Calu3 (cell line): ENCODE data around the gene MYO3B. TPM values are rescaled to one million over a fixed set of nuclear protein-coding genes. Genes with fewer than 3 reads are reported as not detected.

ENCODE experiments used
- BruUV-seq: library from RNA; stranded (reverse); fragments of 400-500 nt; replicated peaks from 2 replicates; lab custom pipeline; 2021; lab: Mats Ljungman, UMichigan
- CTCF ChIA-PET: fragments of 300-600 bp; sonication (Branson Sonifier 250); formaldehyde crosslinking; loops from one replicate; lab custom pipeline; 2022; ENCODE audit warnings: antibody characterized with exemption; lab: Charles Lee
- DNase-seq: peaks from one replicate; pipeline ENCODE4 v3.0.0; 2022
- H3K27ac Mint-ChIP-seq: one replicate; pipeline ENCODE4 v1.8.0; 2022; ENCODE audit warnings: mixed read lengths; ENCODE audit not compliant: unreplicated experiment
- H3K27me3 Mint-ChIP-seq: one replicate; pipeline ENCODE4 v1.8.0; 2022; ENCODE audit warnings: mixed read lengths; ENCODE audit not compliant: unreplicated experiment
- H3K36me3 Mint-ChIP-seq: one replicate; pipeline ENCODE4 v1.8.0; 2022; ENCODE audit warnings: mild to moderate bottlenecking, moderate library complexity, mixed read lengths; ENCODE audit not compliant: insufficient read depth, unreplicated experiment
- H3K4me1 Mint-ChIP-seq: one replicate; pipeline ENCODE4 v1.8.0; 2022; ENCODE audit warnings: mild to moderate bottlenecking, low read depth, mixed read lengths; ENCODE audit not compliant: unreplicated experiment
- H3K4me3 Mint-ChIP-seq: one replicate; pipeline ENCODE4 v1.8.0; 2022; ENCODE audit warnings: mild to moderate bottlenecking, low read depth, moderate library complexity, mixed read lengths; ENCODE audit not compliant: unreplicated experiment
- H3K9me3 Mint-ChIP-seq: one replicate; pipeline ENCODE4 v1.8.0; 2022; ENCODE audit warnings: low read depth, mixed read lengths; ENCODE audit not compliant: unreplicated experiment
- CTCF ChIP-seq: fragments of 200-600 bp; IDR thresholded peaks from one replicate; pipeline ENCODE4 v1.8.0; 2022; ENCODE audit warnings: antibody characterized with exemption; ENCODE audit not compliant: unreplicated experiment
- intact Hi-C: fragments of 100-400 bp; cut with micrococcal nuclease; formaldehyde crosslinking; loops from one replicate; pipeline ENCODE4 v1.10.0; 2022; ENCODE audit not compliant: unreplicated experiment
- total RNA-seq: library from RNA; stranded (reverse); gene quantifications from 2 replicates; pipeline ENCODE4 v1.2.3, GENCODE V29; 2022

The MYO3B gene
- total RNA-seq, 1 experiment from 2014 or later: 5.0 TPM

DNA sequence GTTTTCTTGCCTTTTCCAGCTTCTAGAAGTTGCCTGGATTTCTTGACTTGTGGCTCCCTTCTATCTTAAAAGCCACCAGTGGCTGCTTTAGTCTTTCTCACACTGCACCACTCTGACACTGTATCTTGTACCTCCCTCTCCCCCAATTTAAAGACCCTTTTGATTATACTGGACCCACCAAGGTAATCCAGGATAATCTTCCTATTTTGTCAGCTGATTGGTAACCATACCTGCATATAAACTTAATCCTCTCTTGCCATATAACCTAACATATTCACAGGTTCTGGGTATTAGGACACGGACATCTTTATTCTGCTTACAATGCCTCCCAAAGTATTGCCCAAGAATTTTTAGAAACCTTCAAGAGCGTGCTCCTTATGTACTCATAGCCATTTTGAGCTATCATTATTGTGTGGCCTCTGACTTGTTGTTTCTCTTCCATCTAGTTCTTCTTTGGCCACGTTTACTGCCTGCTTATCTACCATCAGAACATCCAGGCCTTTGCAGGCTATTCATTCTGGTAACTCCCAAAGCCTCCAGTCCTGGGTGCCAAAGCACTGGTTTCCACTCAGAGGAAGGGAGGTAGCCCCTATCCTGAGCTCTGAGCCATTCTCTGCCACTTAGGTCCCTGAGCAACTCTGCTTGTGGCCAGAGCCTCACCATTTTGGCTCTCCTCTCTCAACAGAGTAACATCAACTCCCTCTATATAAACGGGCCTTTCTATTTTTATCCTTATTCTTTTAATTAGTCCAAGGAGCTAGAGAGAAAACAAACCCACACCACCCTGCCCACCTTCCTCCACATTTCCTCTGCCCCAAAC is 70.8 kb downstream of the MYO3B start:
- CTCF ChIA-PET: no interaction called here
- no peak for DNase-seq
- intact Hi-C loops: no loop called here
- H3K27ac Mint-ChIP-seq: no peak overlapping the region
- no peak for TF ChIP-seq CTCF
- no TSS peak for BruUV-seq
- peaks cover 4% of the 10 kb centered on the region for H3K9me3 Mint-ChIP-seq
- H3K36me3 Mint-ChIP-seq: no peaks in the 10 kb centered on the region
- no peaks in the 10 kb centered on the region for H3K4me1 Mint-ChIP-seq
- H3K27me3 Mint-ChIP-seq: no peaks in the 10 kb centered on the region
- no peak overlapping the region for H3K4me3 Mint-ChIP-seq

- DNase-seq: no peak
- Mint-ChIP-seq H3K4me3 (no peak overlapping the region), H3K27me3 (no peaks in the 10 kb centered on the region), H3K9me3 (peaks cover 4% of the 10 kb centered on the region), H3K27ac (no peak overlapping the region), H3K36me3 (no peaks in the 10 kb centered on the region), H3K4me1 (no peaks in the 10 kb centered on the region)
- no peak for TF ChIP-seq CTCF
- CTCF ChIA-PET: no interaction called here
- no TSS peak for BruUV-seq
- intact Hi-C loops: no loop called here
These were observed 71.8 kb downstream of the MYO3B start for GRCh38 chr2:170249761-170250160.

GRCh38 chr2:170250584-170250983 is 72.6 kb downstream of the MYO3B start:
- Mint-ChIP-seq H3K27ac (no peak overlapping the region), H3K27me3 (no peaks in the 10 kb centered on the region), H3K9me3 (peaks cover 4% of the 10 kb centered on the region), H3K36me3 (no peaks in the 10 kb centered on the region), H3K4me3 (no peak overlapping the region), H3K4me1 (peaks cover 3% of the 10 kb centered on the region)
- no peak for TF ChIP-seq CTCF
- no peak for DNase-seq
- CTCF ChIA-PET: no interaction called here
- BruUV-seq: no TSS peak
- intact Hi-C loops: no loop called here

DNA sequence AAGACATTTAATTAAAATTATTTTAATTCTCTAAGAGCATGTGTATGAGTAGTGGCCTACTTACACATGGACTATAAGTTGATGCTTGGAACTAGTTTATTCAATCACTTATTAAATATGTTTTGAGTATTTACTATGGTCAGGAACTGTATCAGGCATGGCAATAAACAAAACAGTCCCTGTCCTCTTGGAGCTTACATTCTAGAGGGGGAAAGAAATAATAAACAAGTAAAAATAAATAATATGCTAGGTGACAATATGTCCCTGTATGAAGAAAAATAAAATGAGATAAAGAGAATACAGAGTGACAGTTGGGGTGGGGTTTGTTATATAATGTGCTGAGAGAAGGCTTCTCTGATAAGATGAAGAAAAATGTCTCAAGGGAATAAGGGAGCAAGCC is 74.5 kb downstream of the MYO3B start:
- no peak for TF ChIP-seq CTCF
- no peak for DNase-seq
- CTCF ChIA-PET: no interaction called here
- Mint-ChIP-seq H3K9me3 (peaks cover 4% of the 10 kb centered on the region), H3K4me3 (no peak overlapping the region), H3K36me3 (no peaks in the 10 kb centered on the region), H3K27me3 (peaks cover 5% of the 10 kb centered on the region), H3K27ac (no peak overlapping the region), H3K4me1 (peaks cover 9% of the 10 kb centered on the region)
- no TSS peak for BruUV-seq
- intact Hi-C loops: no loop called here
